ENCODE data around the gene FCN2.
"Not testable (repeated sequence)": the region's sequence is repeated elsewhere in the genome, so short reads cannot be mapped to it uniquely, and the experiment has no call there.

The FCN2 gene

GRCh38 chr9:134847752-134848432 is 32.7 kb upstream of the FCN2 start:
- no peak for DNase-seq

GRCh38 chr9:134848504-134848903 is 32.1 kb upstream of the FCN2 start:
- DNase-seq, result no peak

GRCh38 chr9:134850611-134851010 is 30.0 kb upstream of the FCN2 start:
- no peak for DNase-seq

- peak; percentile 51 for DNase-seq
These were observed 29.6 kb upstream of the FCN2 start for GRCh38 chr9:134851020-134851419.

- no peak for DNase-seq
These were observed 27.5 kb upstream of the FCN2 start for GRCh38 chr9:134852906-134853654.

GRCh38 chr9:134853893-134854292 is 26.7 kb upstream of the FCN2 start:
- DNase-seq, result no peak

- no peak for DNase-seq
These were observed 26.0 kb upstream of the FCN2 start for GRCh38 chr9:134854541-134854981.

GRCh38 chr9:134855231-134855899 is 25.2 kb upstream of the FCN2 start:
- no peak for DNase-seq

- no peak for DNase-seq
These were observed 24.7 kb upstream of the FCN2 start for GRCh38 chr9:134855900-134856377.

- DNase-seq, result not testable (repeated sequence)
These were observed 23.2 kb upstream of the FCN2 start for GRCh38 chr9:134857451-134857850.

- DNase-seq, result no peak
These were observed 22.4 kb upstream of the FCN2 start for GRCh38 chr9:134858051-134858841.

GRCh38 chr9:134860510-134860909 is 20.1 kb upstream of the FCN2 start:
- no peak for DNase-seq

- DNase-seq, result no peak
These were observed 18.8 kb upstream of the FCN2 start for GRCh38 chr9:134861595-134862334.

GRCh38 chr9:134863306-134863902 is 17.2 kb upstream of the FCN2 start:
- no peak for DNase-seq

- DNase-seq, result no peak
These were observed 16.4 kb upstream of the FCN2 start for GRCh38 chr9:134863941-134864820.

GRCh38 chr9:134864821-134865190 is 15.8 kb upstream of the FCN2 start:
- DNase-seq, result no peak

GRCh38 chr9:134867917-134868750 is 12.5 kb upstream of the FCN2 start:
- no peak for DNase-seq

- no peak for DNase-seq
These were observed 11.7 kb upstream of the FCN2 start for GRCh38 chr9:134868751-134869553.
